Hippocampal formation (tissue), 2 donors: ENCODE results near the gene APOL1.
"Not testable (repeated sequence)": the region's sequence is repeated elsewhere in the genome, so short reads cannot be mapped to it uniquely, and the experiment has no call there.

Experiments used
- DNase-seq, 2 donors: peaks; one replicate each; lab custom pipeline; 2025; lab: John Stamatoyannopoulos, UW

The APOL1 gene

GRCh38 chr22:36267058-36267457, 14.1 kb downstream of the APOL1 start:
- no peak for DNase-seq

GRCh38 chr22:36267896-36268485, 15.1 kb downstream of the APOL1 start:
- no peak for DNase-seq

GRCh38 chr22:36271231-36271630, 18.3 kb downstream of the APOL1 start:
- DNase-seq: not testable (repeated sequence)

- not testable (repeated sequence) for DNase-seq
Measured at GRCh38 chr22:36271951-36272350, 19.0 kb downstream of the APOL1 start.

GRCh38 chr22:36274531-36274930, 21.6 kb downstream of the APOL1 start:
- DNase-seq: no peak

GRCh38 chr22:36277482-36278291, 24.8 kb downstream of the APOL1 start:
- DNase-seq: peak; percentile 34 to 48

GRCh38 chr22:36279219-36279666, 26.3 kb downstream of the APOL1 start:
- no peak for DNase-seq

GRCh38 chr22:36280379-36280778, 27.4 kb downstream of the APOL1 start:
- DNase-seq: no peak

GRCh38 chr22:36281781-36282327, 28.9 kb downstream of the APOL1 start:
- DNase-seq: no peak

GRCh38 chr22:36282328-36282831, 29.4 kb downstream of the APOL1 start:
- DNase-seq: no peak

GRCh38 chr22:36284171-36284571, 31.2 kb downstream of the APOL1 start:
- no peak for DNase-seq

GRCh38 chr22:36285017-36285416, 32.1 kb downstream of the APOL1 start:
- no peak for DNase-seq

- no peak for DNase-seq
Measured at GRCh38 chr22:36285545-36285944, 32.6 kb downstream of the APOL1 start.

- peak; percentile 52 to 54 for DNase-seq
Measured at GRCh38 chr22:36286096-36286957, 33.4 kb downstream of the APOL1 start.

- no peak for DNase-seq
Measured at GRCh38 chr22:36287881-36288515, 35.1 kb downstream of the APOL1 start.

- DNase-seq: no peak
Measured at GRCh38 chr22:36288571-36289405, 35.9 kb downstream of the APOL1 start.

GRCh38 chr22:36289406-36289870, 36.5 kb downstream of the APOL1 start:
- DNase-seq: no peak

GRCh38 chr22:36289948-36290371, 37.0 kb downstream of the APOL1 start:
- DNase-seq: not testable (repeated sequence)

- DNase-seq: not testable (repeated sequence)
Measured at GRCh38 chr22:36290391-36291075, 37.6 kb downstream of the APOL1 start.
